ENCODE data around the gene PARN. TPM values are rescaled to one million over a fixed set of nuclear protein-coding genes. Genes with fewer than 3 reads are reported as not detected.

PARN gene
- polyA plus RNA-seq, 3 donors, result 18.4 to 24.4 (median 19.1) TPM

GRCh38 chr16:14458576-14458975 is 171.5 kb downstream of the PARN start:
- Histone ChIP-seq H2AFZ (ENCODE audit: insufficient read depth, low read depth, low read length, poor library complexity, severe bottlenecking) (no peak overlapping the region), H3K9me3 (replicated peaks in 1 of 2; ENCODE audit: control insufficient read depth in 1 of 2, insufficient read depth in 1 of 2, low read length in 2 of 2) (peaks cover 0 to under 1% of the 10 kb centered on the region in 2 donors), H3K4me3 (replicated peaks in 1 of 3; ENCODE audit: low read depth in 2 of 3, low read length in 3 of 3) (no peak overlapping the region), H4K20me1 (ENCODE audit: insufficient read depth, low read length) (no peaks in the 10 kb centered on the region), H3K79me2 (ENCODE audit: insufficient read depth, low read length) (no peaks in the 10 kb centered on the region), H3K27ac (ENCODE audit: low read depth in 1 of 2, low read length in 2 of 2) (no peak overlapping the region), H3K9ac (ENCODE audit: insufficient read depth, low read length, poor library complexity, severe bottlenecking) (no peak overlapping the region), H3K4me1 (ENCODE audit: control insufficient read depth in 1 of 2, insufficient read depth in 2 of 2, low read length in 2 of 2) (no peaks in the 10 kb centered on the region), H3K36me3 (replicated peaks in 1 of 2; ENCODE audit: control insufficient read depth in 1 of 2, insufficient read depth in 2 of 2, low read length in 2 of 2) (peaks cover 0 to 37% of the 10 kb centered on the region in 2 donors), H3K4me2 (replicated peaks; ENCODE audit: extremely low read depth, low read length, poor library complexity, severe bottlenecking) (no peak overlapping the region), H3K27me3 (ENCODE audit: control insufficient read depth in 2 of 2, insufficient read depth in 2 of 2, low read length in 2 of 2) (no peaks in the 10 kb centered on the region)
- no CpG with 5 or more reads among the region's 7 CpGs for whole genome bisulfite sequencing (ENCODE audit: insufficient coverage)
- Mint-ChIP-seq H3K36me3 (peaks cover 29 to 34% of the 10 kb centered on the region in 2 donors), H3K9me3 (peaks cover 0 to 4% (median 0%) of the 10 kb centered on the region in 7 donors), H3K27ac (peak overlapping the region in 1 of 7 donors; percentile 63), H3K4me3 (no peak overlapping the region), H3K4me1 (no peaks in the 10 kb centered on the region), H3K27me3 (ENCODE audit: low read depth in 3 of 3) (no peaks in the 10 kb centered on the region)
- intact Hi-C loops (cut with micrococcal nuclease), result no loop called here
- DNase-seq, result no peak
- TF ChIP-seq CTCF (IDR thresholded peaks at IDR 0.05), result no peak

- Histone ChIP-seq H2AFZ (ENCODE audit: insufficient read depth, low read depth, low read length, poor library complexity, severe bottlenecking) (no peak overlapping the region), H3K36me3 (replicated peaks in 1 of 2; ENCODE audit: control insufficient read depth in 1 of 2, insufficient read depth in 2 of 2, low read length in 2 of 2) (peaks cover 0 to 35% of the 10 kb centered on the region in 2 donors), H3K4me2 (replicated peaks; ENCODE audit: extremely low read depth, low read length, poor library complexity, severe bottlenecking) (no peak overlapping the region), H3K79me2 (ENCODE audit: insufficient read depth, low read length) (no peaks in the 10 kb centered on the region), H4K20me1 (ENCODE audit: insufficient read depth, low read length) (no peaks in the 10 kb centered on the region), H3K9me3 (replicated peaks in 1 of 2; ENCODE audit: control insufficient read depth in 1 of 2, insufficient read depth in 1 of 2, low read length in 2 of 2) (no peaks in the 10 kb centered on the region), H3K4me3 (replicated peaks in 1 of 3; ENCODE audit: low read depth in 2 of 3, low read length in 3 of 3) (no peak overlapping the region), H3K27ac (ENCODE audit: low read depth in 1 of 2, low read length in 2 of 2) (no peak overlapping the region), H3K9ac (ENCODE audit: insufficient read depth, low read length, poor library complexity, severe bottlenecking) (no peak overlapping the region), H3K4me1 (ENCODE audit: control insufficient read depth in 1 of 2, insufficient read depth in 2 of 2, low read length in 2 of 2) (no peaks in the 10 kb centered on the region), H3K27me3 (ENCODE audit: control insufficient read depth in 2 of 2, insufficient read depth in 2 of 2, low read length in 2 of 2) (no peaks in the 10 kb centered on the region)
- H3K4me3 Mint-ChIP-seq, result no peak overlapping the region
- no peaks in the 10 kb centered on the region for H3K4me1 Mint-ChIP-seq
- no peak for DNase-seq
- no peaks in the 10 kb centered on the region for H3K9me3 Mint-ChIP-seq
- WGBS (ENCODE audit: insufficient coverage), result 97% methylated on average over 7 of the region's 10 CpGs
- peak overlapping the region in 1 of 7 donors; percentile 1 for H3K27ac Mint-ChIP-seq
- TF ChIP-seq CTCF (IDR thresholded peaks at IDR 0.05), result no peak
- H3K27me3 Mint-ChIP-seq (ENCODE audit: low read depth in 3 of 3), result no peaks in the 10 kb centered on the region
- intact Hi-C loops (cut with micrococcal nuclease), result no loop called here
- H3K36me3 Mint-ChIP-seq, result peaks cover 26 to 28% of the 10 kb centered on the region in 2 donors
Measured at GRCh38 chr16:14456793-14457481, 173.1 kb downstream of the PARN start.

Data from CD14-positive monocyte (primary cell).